ENCODE measurements around the gene VKORC1L1.
"Not testable (repeated sequence)": the region's sequence is repeated elsewhere in the genome, so short reads cannot be mapped to it uniquely, and the experiment has no call there.

VKORC1L1 gene

DNA sequence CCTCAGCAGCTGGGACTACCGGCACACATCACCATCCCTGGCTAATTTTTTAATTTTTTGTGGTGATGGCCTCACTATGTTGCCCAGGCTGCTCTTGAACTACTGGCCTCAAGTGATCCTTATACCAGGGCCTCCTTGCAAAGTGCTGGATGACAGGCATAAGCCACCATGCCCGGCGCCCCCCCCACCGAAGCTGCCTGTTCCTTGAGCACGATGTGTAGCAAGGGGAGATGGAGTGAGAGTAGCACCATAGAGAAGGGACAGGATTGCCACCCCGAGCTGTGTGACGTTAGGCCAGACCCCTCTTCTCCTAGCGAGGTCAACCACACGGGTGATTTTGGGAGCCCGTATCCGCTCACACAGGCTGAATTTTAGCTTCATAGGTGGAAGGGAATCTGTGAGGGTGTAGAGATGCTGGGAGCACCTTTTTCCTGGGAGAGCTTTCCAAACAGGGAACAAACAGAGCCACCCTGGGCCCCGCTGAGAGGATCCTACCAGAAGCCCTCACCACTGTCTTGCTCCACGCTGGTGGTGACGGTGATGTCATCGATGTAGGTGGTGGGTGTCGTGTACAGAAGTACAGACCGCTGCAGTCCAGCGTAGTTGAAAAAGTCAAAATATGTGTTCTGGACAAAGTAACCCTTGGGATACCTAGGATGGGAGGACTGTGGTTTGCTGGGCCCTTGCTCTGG, 106.2 kb downstream of the VKORC1L1 start:
- DNase-seq (ENCODE audit: low read depth), result no peak

DNA sequence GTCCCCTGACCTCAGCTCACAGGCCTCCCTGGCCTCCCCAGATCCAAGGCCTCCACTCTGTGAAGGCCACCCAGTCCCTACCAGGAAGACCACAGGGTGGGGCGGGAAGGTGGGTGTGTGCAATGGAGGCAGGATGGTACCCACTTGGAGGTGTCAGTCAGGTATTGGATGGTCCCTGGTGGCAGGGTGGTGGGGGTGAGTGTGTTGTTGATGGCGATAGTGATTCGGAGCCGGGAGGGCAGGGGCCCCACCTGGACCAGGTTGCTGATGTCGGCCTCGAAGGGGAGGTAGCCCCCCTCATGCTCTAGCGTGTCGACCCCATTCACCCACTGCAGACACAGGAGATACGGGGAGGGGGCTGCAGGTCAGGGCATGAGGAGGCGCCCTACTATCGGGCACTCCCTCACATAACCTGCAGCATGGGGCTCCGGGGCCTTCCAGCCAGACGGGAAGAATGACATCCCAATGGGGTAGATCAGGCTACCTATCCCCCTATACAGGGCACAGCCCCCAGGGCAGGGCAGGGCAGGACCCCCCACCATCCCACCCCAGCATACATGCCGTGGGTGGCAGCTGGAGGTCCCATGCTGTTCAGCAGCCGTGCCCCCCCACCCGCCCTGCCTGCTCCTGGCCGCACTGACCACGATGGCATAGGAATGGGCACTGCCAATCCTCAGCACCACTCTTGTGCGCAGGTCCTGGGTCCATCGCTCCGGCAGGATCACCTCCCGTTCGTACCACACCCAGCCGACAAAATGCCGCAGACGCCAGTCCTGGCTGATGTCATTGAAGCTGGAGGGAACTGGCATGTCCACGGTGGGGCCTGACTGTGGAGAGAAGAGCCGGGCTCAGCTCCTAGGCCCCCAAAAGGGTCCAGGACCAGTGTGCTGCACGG, 107.0 kb downstream of the VKORC1L1 start:
- no peak for DNase-seq (ENCODE audit: low read depth)

DNA sequence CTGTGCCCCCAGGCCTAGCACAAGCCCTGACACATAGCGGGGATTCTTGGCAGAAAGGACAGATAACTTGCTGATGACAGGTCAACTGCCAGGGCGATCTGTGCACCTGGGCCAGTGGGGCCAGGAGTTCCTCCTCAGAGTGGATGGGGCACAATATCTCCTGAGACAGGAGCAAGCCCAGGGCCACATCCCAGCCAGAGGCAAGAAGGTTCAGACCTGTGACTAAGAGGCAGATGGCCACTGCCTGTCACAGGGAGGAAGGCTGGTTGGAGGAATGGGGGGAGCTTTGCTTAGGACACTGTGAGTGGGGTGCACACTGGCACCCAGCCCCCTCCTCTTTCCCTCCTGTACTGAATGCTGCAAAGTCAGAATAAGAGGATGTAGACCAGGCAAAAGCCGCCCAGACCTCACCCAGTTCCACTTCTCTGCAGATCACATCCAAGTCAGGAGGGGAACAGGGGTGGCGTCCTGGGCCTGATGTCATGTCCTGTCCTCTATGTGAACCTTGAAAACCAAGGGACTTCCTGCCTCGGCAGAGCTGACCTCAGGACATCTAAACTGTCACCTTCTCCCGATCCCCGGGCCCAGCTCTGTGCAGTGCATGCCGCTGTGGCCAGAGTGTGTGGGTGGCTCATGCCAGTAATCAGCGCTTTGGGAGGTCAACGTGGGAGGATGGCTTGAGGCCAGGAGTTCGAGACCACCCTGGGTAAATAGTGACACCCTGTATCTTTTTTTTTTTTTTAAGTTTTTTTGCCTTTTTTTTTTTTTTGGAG, 107.8 kb downstream of the VKORC1L1 start:
- peak; percentile 29 for DNase-seq (ENCODE audit: low read depth)

DNA sequence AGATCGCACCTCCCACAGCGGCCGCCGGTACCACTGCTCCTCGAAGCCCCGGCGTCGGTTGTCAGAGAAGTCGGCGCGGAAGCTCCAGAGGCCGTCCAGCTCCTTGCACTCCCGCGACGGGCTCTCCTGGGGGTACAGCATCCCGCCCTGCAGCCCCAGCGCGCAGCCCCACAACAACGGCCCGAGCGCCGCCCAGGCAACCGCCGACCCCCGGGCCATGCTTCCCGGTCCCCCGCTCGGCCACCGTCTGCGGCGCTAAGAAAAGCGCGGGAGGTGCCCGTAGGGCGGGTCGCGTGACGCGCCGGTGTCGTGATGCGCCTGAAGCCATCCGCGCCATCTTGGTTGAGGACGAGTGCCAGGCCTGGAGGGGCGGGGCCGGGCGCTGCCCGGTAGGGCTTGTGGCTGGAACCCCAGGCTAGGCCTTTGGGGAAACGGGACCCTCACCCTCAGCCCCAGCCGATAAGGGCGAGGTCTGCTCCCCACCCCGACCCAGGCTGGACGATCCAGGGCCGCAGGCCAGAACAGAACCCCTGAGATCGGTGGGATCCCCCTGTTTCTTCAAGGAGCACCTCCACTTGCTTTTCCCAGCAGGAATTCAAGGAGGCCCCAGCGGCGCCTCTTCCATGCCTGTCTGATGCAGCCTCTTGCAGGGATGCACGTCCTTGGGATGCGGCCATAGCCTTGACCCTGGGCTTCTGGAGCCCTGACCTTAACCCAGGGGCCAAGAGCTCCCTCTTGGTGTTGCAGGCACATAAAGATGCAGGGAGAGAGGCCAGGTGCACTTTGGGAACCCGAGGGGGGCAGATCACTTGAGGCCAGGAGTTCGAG, 109.3 kb downstream of the VKORC1L1 start, which contains the start of gene GUSB:
Gene GUSB, minus strand, starts transcription at position 249 of the 828 bp plus-strand sequence. Its CDS starts 30 bp downstream, at position 219.
- peak; percentile 84 for DNase-seq (ENCODE audit: low read depth)

DNA sequence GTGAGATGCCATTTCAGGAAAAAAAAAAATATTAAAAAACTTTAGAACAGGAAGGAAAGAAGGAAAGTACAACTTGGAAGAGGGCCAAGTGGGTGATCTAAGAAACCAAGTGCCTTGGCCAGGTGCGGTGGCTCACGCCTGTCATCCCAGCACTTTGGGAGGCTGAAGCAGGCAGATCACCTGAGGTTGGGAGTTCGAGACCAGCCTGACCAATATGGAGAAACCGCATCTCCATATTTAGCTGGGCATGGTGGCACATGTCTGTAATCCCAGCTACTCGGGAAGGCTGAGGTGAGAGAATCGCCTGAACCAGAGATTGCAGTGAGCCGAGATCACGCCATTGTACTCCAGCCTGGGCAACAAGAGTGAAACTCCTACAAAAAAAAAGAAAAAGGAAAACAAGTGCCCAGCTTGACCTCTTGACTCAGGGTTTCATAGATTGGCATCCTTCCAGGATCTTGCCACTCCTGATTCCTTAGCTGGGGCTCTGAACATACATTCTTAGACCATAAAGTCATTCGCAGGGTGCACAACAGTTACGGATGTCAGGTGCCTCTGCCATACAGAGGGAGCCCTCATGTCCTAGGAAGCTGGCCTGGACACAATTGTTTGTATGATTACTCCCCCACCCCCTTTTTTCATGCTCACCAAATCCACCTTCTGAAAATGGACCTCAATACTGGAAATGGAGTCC, 111.2 kb downstream of the VKORC1L1 start:
- DNase-seq (ENCODE audit: low read depth), result no peak

DNA sequence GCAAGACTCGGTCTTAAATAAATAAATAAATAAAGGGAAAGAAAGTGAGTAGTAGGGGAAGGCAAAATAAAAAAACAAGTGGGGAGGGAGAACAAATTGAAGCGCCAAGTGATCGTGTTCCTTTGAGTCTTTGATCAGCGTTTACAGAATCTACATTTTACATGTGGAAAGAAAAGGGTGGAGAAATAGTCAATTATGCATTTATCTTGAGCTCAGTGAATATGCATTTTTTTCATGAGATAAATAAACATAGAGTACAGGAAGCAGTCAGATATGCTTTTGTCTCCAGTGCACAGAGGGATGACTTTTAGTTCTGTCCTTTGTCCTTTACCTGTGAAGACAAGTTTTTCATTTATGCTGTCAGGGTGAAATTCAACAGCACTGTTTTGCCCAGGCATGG, 115.2 kb downstream of the VKORC1L1 start:
- no peak for DNase-seq (ENCODE audit: low read depth)

DNA sequence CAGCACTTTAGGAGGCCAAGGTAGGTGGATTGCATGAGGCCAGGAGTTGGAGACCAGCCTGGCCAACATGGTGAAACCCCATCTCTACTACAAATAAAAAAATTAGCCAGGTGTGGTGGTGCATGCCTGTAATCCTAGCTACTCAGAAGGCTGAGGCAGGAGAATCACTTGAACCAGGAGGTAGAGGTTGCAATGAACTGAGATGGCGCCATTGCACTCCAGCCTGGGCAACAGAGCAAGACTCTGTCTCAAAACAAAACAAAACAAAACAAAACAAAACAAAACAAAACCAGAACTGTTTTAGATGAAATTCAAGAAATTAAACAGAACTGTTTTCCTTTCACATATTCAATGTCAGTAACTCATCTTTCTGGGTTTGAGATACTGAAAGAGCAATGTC, 115.6 kb downstream of the VKORC1L1 start:
- not testable (repeated sequence) for DNase-seq (ENCODE audit: low read depth)

DNA sequence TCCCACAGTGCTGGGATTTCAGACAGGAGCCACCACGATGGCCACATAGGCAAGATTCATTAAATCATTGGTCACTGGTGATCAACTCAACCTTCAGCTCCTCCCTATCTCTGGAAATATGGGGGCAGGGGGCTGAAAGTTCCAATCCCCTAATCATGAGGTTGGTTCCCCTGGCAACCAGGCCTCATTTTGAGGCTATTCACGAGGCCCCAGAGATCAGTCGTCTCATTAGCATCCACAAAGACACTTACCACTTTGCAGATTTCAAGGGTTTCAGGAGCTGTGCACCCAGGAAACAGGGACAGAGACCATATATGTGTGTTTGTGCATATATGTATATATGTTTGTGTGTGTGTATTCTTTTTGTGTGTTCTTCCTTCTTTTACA, 116.8 kb downstream of the VKORC1L1 start:
- DNase-seq (ENCODE audit: low read depth), result no peak

DNA sequence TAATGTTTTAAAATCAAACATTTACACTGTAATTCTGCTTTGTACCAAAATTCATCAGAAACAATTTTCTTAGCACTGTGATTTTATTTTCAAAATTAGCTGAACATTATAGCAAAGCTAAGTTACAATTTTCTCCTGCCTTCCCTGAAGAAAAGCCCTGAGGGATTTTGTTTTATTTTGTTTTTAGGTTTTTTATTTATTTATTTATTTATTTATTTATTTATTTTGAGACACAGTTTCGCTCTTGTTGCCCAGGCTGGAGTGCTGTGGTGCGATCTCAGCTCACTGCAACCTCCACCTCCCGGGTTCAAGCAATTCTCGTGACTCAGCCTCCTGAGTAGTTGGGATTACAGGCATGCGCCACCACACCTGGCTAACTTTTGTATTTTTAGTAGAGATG, 119.0 kb downstream of the VKORC1L1 start:
- DNase-seq (ENCODE audit: low read depth), result not testable (repeated sequence)

DNA sequence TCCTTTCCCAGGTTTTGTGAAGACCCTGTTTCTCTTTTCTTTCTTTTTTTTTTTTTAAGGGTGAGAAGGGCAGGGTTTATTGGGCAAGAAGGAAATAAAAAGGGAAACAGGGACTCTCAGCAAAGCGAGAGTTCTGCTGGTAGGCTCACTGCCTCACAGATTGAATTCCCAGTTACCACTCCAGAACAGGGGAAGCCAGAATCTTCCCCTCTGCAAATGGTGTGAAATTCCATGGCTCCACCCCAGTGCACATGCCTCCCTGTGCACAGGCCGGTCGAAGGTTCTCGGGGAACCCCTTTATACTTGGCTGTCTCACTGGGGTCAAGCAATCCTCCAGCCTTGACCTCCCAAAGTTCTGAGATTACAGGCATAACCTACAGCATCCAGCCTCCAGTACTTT, 119.7 kb downstream of the VKORC1L1 start:
- DNase-seq (ENCODE audit: low read depth), result no peak

DNA sequence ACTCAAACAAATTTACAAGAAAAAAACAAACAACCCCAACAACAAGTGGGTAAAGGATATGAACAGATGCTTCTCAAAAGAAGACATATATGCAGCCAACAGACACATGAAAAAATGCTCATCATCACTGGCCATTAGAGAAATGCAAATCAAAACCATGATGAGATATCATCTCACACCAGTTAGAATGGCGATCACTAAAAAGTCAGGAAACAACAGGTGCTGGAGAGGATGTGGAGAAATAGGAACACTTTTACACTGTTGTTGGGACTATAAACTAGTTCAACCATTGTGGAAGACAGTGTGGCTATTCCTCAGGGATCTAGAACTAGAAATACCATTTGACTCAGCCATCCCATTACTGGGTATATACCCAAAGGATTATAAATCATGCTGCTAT, 122.1 kb downstream of the VKORC1L1 start:
- not testable (repeated sequence) for DNase-seq (ENCODE audit: low read depth)

DNA sequence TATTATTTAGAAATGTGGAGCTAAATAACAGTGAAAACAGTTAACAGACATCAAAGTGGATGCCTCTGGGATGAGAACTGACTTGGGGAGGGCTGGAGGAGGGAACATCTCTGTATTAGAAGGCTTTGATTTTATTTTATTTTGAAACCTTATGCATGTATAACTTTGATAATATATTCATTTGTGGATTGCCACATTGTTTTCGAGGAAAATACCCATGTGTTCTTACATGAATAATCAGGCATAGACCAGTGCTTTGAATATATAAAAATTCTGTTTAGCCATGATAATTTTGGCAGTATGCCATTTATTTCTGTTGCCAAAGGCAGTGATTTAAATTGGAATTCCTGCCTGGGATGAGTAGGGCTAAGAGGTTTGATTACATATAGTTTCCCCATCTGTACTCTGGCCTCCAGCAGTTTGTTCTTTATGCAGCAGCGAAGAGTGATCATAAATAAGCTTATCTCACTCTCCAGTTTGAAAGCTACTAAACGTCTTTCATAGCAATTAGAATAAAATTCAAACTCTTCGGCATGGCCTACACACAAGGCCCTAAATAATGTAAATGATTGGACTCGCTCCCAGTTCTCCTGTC, 128.0 kb downstream of the VKORC1L1 start:
- DNase-seq (ENCODE audit: low read depth), result not testable (repeated sequence)

DNA sequence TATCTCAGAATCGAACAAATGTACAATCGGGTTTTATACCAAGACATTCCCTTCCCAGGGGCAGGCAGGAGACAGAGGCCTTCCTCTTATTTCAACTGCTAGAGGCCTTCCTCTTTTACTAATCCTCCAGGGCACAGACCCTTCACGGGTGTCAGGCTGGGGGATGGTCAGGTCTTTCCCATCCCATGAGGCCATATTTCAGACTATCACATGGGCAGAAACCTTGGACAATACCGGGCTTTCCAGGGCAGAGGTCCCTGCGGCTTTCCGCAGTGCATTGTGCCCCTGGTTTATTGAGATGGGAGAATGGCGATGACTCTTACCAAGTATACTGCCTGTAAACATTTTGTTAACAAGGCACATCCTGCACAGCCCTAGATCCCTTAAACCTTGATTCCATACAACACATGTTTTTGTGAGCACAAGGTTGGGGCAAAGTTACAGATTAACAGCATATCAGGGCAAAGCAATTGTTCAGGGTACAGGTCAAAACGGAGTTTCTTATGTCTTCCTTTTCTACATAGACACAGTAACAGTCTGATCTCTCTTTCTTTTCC, 132.3 kb downstream of the VKORC1L1 start:
- not testable (repeated sequence) for DNase-seq (ENCODE audit: low read depth)

DNA sequence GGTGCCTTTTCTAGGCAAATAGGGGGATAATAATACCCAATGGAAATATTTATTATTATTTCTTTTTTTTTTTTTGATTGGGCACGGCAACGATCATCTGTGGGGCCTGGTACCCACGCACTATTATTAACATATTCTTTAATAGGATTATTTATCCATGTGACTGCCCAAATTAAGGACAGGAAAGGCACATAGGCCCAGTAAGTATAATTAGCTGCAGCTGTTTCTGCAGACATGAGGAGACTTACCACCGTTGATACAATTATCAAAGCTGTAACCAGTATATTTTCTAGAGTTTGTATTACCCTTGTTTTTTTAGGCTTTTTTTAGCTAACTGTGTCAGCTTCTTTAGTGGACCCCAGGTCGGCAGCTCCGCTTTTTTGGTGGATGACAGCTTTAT, 134.4 kb downstream of the VKORC1L1 start:
- no peak for DNase-seq (ENCODE audit: low read depth)
